Stimulated activated naive CD8-positive, alpha-beta T cell treated with anti-CD3 and anti-CD28 coated beads, Interleukin-15, amount 100 ng/mL, for 72 hours (primary cell): ENCODE data around the gene PPP1R13L.

Experiments
- ATAC-seq: fragments of 150-1000 bp; cut with Tn5 transposase; 2 replicates; pipeline ENCODE4 v1.10.0; 2021; ENCODE audit warnings: mild to moderate bottlenecking, moderate library complexity
- DNase-seq, 2 donors: peaks; one replicate each; pipeline ENCODE4 v3.0.0; 2021 to 2022
- H3K27ac Mint-ChIP-seq, 2 donors: one replicate each; pipeline ENCODE4 v1.8.0; 2022; ENCODE audit warnings: mild to moderate bottlenecking in 2 of 2, mixed read lengths in 2 of 2, moderate library complexity in 2 of 2
- H3K27me3 Mint-ChIP-seq: one replicate; pipeline ENCODE4 v1.8.0; 2022; ENCODE audit warnings: mixed read lengths
- H3K4me1 Mint-ChIP-seq: one replicate; pipeline ENCODE4 v1.8.0; 2022; ENCODE audit warnings: mild to moderate bottlenecking, mixed read lengths
- H3K4me3 Mint-ChIP-seq, 2 donors: one replicate each; pipeline ENCODE4 v1.8.0; 2022; ENCODE audit warnings: mild to moderate bottlenecking in 2 of 2, mixed read lengths in 2 of 2, moderate library complexity in 1 of 2
- H3K9me3 Mint-ChIP-seq, 2 donors: one replicate each; pipeline ENCODE4 v1.8.0; 2022; ENCODE audit warnings: mixed read lengths in 2 of 2

PPP1R13L gene

GRCh38 chr19:45403781-45404556, 900 bp downstream of the PPP1R13L start:
- no peak overlapping the region for H3K27ac Mint-ChIP-seq
- DNase-seq (peak; percentile 82 to 84), ATAC-seq (peak; percentile 41)

DNA sequence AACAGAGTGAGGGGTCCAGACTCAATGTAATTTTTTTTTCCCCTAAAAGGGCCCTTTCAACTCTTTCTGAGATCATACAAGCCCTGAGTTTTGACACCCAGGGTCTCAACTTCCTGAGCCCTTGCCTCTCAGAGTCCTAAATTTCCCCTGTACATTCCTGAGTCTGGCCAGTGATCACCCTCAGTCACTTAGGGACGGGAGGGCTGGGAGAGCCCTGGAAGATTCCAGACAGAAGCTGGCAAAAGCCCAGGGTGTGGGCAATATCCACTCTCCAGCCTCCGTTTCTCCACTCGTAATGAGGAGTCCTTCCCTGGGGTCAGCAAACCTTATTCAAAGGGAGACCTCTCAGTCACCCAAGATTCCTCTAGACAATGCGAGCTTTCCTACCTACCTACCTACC, 1.6 kb downstream of the PPP1R13L start:
- peaks cover 48% of the 10 kb centered on the region for H3K27me3 Mint-ChIP-seq
- no peak overlapping the region for H3K4me3 Mint-ChIP-seq
- ATAC-seq (no peak), DNase-seq (no peak)
- no peaks in the 10 kb centered on the region for H3K9me3 Mint-ChIP-seq
- H3K4me1 Mint-ChIP-seq: peaks cover 64% of the 10 kb centered on the region
- no peak overlapping the region for H3K27ac Mint-ChIP-seq

More at GRCh38 chr19:45403781-45404556, 900 bp downstream of the PPP1R13L start:
- peaks cover 64% of the 10 kb centered on the region for H3K4me1 Mint-ChIP-seq
- no peaks in the 10 kb centered on the region for H3K9me3 Mint-ChIP-seq
- H3K27me3 Mint-ChIP-seq: peaks cover 41% of the 10 kb centered on the region
- H3K4me3 Mint-ChIP-seq: peak overlapping the region; percentile 92 to 100

DNA sequence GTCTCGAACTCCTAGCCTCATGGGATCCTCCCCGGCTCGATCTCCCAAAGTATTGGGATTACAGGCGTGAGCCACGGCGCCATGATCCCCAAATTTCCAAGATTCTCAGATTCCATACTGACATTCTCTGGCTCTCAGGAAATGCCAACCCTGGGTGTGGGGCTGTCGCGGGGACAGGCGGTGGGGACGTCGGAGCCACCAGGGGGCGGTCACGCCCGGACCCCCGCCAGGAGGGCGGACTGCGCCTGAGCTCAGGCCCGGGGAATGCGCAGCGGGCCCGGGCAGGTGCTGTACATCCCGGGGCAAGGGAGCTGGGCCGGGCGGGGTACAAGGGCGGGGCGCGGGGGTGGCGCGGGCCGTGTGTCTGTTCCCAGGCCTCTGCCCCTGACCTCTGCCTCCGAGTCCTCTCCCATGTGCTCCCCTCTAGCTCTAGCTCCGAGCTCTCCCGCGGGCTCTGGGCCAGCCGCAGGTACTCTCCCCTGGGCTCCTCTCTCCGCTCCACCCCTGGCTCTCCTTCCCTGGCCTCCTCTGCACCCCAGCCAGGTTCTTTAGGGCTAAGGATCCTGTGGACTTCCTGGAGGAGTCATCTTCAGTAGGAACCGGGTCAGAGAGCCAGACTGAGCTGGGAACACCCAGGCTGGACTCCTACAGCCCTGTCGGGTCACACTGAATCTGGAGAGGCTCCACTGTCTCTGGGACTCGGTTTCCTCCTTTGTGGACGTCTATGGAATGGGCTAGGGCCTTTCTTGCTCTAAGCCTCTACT, 2.4 kb downstream of the PPP1R13L start:
- DNase-seq (peak; percentile 49 to 50), ATAC-seq (no peak)
- Mint-ChIP-seq H3K27me3 (peaks cover 56% of the 10 kb centered on the region), H3K4me3 (peak overlapping the region in 1 of 2 donors; percentile 21), H3K4me1 (peaks cover 62% of the 10 kb centered on the region), H3K9me3 (no peaks in the 10 kb centered on the region), H3K27ac (no peak overlapping the region)

- peaks cover 64% of the 10 kb centered on the region for H3K4me1 Mint-ChIP-seq
- ATAC-seq (no peak), DNase-seq (no peak)
- H3K27ac Mint-ChIP-seq: no peak overlapping the region
- peaks cover 62% of the 10 kb centered on the region for H3K27me3 Mint-ChIP-seq
- no peaks in the 10 kb centered on the region for H3K9me3 Mint-ChIP-seq
- no peak overlapping the region for H3K4me3 Mint-ChIP-seq
These were observed 3.1 kb downstream of the PPP1R13L start for GRCh38 chr19:45401815-45402214.

GRCh38 chr19:45400192-45400591, 4.7 kb downstream of the PPP1R13L start:
- H3K27me3 Mint-ChIP-seq: peaks cover 78% of the 10 kb centered on the region
- no peaks in the 10 kb centered on the region for H3K9me3 Mint-ChIP-seq
- ATAC-seq (no peak), DNase-seq (no peak)
- no peak overlapping the region for H3K4me3 Mint-ChIP-seq
- no peak overlapping the region for H3K27ac Mint-ChIP-seq
- H3K4me1 Mint-ChIP-seq: peaks cover 66% of the 10 kb centered on the region

DNA sequence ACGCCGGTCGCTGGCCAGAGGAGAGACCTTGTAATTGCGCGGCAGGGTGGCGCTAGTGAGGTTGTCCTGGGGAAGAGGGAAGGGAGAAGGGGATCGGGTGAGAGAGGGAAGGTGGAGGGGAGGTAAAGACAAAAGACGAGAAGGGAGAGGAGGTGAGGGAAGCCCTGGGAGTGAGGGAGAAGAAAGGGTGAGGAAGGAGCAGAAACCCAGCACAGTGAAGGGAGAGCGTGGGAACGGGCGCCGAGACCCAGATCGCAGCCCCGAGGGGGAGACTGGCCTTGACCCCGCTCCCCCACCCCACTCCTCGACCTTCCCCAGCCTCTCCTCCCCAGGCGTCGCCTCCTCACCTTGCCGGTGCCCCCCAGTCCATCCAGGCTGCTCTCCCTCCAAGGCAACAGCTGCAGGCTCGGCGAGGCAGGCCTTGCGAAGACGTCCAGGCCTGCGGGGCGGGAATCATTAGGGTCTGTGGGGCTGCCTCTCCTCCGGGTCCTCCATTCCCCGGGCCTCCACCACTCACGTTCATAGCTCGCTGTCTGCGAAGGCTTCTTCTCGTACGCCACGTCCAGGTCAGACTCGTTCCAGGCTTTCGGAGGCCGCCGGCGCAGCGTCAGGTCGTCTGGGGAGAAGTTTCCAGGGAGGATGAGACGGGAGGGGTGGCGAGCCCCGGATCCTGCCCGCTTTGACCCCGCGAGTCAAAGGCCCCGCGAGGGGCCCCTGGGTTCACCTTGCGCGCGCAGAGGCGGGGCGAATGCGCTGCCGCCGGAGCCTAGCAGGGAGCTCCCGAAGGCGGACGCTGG, 8.8 kb downstream of the PPP1R13L start:
- no peak overlapping the region for H3K4me3 Mint-ChIP-seq
- H3K4me1 Mint-ChIP-seq: peaks cover 34% of the 10 kb centered on the region
- DNase-seq: no peak
- ATAC-seq: no peak
- H3K9me3 Mint-ChIP-seq: no peaks in the 10 kb centered on the region
- H3K27me3 Mint-ChIP-seq: peaks cover 49% of the 10 kb centered on the region
- H3K27ac Mint-ChIP-seq: no peak overlapping the region

DNA sequence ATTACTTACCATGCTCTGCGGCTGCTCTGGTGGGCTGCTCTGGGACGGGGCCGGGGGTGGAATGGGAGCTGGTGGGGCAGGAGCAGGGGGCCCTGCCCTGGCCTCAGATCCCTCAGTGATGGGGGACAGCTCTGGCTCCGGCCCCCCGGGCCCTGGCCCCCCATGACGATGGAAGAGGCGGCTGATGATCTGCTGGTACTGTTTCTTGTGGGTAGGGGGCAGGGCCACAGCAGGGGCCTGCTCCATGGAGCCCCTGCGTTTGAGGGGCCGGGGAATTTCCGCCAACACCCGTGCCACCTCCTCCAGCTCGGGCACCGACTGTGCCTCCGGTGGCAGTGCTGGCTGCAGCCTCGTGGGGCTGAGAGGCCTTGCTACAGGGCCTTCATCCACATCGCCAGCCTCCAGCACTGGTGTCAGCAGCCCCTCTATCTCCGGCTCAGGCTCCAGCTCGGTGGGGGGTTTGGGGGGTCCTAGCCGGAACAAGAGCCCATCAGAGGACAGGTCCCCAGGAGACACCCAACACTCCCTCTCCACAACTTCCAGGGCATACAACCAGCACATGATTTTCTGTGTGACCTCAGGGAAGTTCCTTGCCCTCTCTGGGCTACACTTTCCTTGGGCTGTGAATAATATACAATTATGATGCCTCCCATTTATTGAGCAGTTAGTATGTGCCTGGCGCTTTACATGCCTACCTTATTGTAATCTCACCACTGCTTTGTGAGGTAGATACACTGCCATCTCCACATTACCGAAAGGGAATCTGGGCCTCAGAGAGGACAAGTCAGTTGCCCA, 12.8 kb downstream of the PPP1R13L start:
- ATAC-seq: no peak
- Mint-ChIP-seq H3K27ac (no peak overlapping the region), H3K4me1 (peaks cover 18% of the 10 kb centered on the region), H3K4me3 (no peak overlapping the region), H3K27me3 (peaks cover 25% of the 10 kb centered on the region), H3K9me3 (no peaks in the 10 kb centered on the region)
- no peak for DNase-seq

- Mint-ChIP-seq H3K9me3 (no peaks in the 10 kb centered on the region), H3K27me3 (peaks cover 25% of the 10 kb centered on the region), H3K27ac (no peak overlapping the region), H3K4me1 (peaks cover 11% of the 10 kb centered on the region), H3K4me3 (no peak overlapping the region)
- DNase-seq (no peak), ATAC-seq (no peak)
These were observed 13.5 kb downstream of the PPP1R13L start for GRCh38 chr19:45391346-45391745.

DNA sequence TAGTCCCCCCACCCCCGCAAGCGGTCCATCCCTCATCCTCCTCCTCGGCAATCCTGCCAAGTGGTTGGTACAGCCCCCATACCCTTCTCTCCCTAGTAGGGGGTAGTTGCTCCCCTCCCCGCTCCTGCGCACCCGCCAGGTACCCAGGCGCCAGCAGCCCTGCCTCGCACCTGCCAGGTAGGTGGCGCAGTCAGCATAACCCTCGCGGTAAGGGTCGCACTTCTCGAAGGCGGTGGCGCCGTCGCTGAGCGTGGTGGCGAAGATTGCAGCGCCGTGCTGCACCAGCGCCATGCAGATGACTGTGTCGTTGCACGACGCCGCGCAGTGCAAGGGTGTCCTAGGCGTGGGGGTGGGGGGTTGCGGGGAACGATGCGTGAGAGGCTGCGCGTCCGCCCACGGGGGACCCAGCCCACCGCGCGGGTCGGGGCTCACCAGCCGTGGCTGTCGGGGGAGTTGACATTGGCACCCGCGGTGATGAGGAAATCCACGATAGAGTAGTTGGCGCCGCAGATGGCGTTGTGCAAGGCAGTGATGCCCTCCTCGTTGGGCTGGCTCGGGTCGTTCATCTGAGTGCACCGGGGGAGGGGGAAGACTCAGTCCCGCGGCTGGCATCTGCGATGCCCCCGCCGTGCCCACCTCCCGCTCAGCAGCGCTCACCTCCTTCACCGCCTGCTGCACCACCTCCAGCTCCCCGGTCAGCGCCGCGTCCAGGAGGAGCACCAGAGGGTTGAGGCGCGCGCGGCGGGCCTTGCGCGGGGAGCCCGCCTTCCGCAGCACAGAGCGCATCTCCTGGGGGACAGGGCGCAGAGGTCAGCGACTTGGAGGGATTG, 19.3 kb downstream of the PPP1R13L start:
- H3K9me3 Mint-ChIP-seq: no peaks in the 10 kb centered on the region
- H3K27ac Mint-ChIP-seq: no peak overlapping the region
- DNase-seq (no peak), ATAC-seq (peak; percentile 35)
- peaks cover 11% of the 10 kb centered on the region for H3K4me1 Mint-ChIP-seq
- peaks cover 35% of the 10 kb centered on the region for H3K27me3 Mint-ChIP-seq
- no peak overlapping the region for H3K4me3 Mint-ChIP-seq

GRCh38 chr19:45382426-45382825, 22.4 kb downstream of the PPP1R13L start:
- DNase-seq: no peak
- H3K27me3 Mint-ChIP-seq: peaks cover 35% of the 10 kb centered on the region
- H3K4me1 Mint-ChIP-seq: peaks cover 11% of the 10 kb centered on the region
- H3K4me3 Mint-ChIP-seq: no peak overlapping the region
- no peaks in the 10 kb centered on the region for H3K9me3 Mint-ChIP-seq
- no peak for ATAC-seq
- H3K27ac Mint-ChIP-seq: no peak overlapping the region

GRCh38 chr19:45380107-45380506, 24.8 kb downstream of the PPP1R13L start:
- ATAC-seq (no peak), DNase-seq (no peak)
- Mint-ChIP-seq H3K9me3 (no peaks in the 10 kb centered on the region), H3K27ac (no peak overlapping the region), H3K27me3 (peaks cover 14% of the 10 kb centered on the region), H3K4me3 (no peak overlapping the region), H3K4me1 (peaks cover 2% of the 10 kb centered on the region)

DNA sequence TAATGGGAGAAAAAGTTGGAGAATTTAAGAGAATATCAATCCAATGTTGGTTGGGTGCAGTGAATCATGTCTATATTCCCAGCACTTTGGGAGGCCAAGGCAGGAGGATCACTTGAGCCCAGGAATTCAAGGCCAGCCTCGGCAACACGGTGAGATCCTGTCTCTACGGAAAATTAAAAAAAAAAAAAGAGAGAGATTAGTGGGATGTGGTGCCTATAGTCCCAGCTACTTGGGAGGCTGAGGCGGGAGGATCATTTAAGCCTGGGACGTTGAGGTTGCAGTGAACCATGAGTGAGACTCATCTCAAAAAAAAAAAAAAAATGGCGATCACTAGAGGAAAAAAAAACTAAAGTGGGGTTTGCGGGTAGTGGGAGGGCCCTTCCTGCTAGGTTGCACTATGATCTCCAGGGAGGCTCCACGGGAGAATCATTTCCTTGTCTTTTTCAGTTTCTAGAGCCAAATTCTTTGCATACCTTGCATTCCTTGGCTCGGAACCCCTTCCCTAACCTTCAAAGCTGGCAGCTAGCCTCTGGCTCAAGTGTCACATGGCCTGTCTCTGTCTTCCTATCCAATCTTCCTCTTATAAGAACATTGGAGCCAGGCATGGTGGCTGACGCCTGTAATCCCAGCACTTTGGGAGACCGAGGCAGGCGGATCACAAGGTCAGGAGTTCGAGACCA, 28.7 kb downstream of the PPP1R13L start:
- DNase-seq (no peak), ATAC-seq (no peak)
- H3K4me3 Mint-ChIP-seq: no peak overlapping the region
- H3K9me3 Mint-ChIP-seq: no peaks in the 10 kb centered on the region
- no peaks in the 10 kb centered on the region for H3K4me1 Mint-ChIP-seq
- H3K27me3 Mint-ChIP-seq: no peaks in the 10 kb centered on the region
- H3K27ac Mint-ChIP-seq: peak overlapping the region in 1 of 2 donors; percentile 14

GRCh38 chr19:45370410-45371204, 34.3 kb downstream of the PPP1R13L start, which contains the start of gene ERCC2:
ERCC2 (minus strand) TSS chr19:45370573; CDS start chr19:45370540, 33 bp downstream.
- peak within 1 kb of the TSS; percentile 96 to 98 for H3K27ac Mint-ChIP-seq
- H3K4me1 Mint-ChIP-seq: peaks cover 17% of the 10 kb centered on the region
- DNase-seq: peak; percentile 100
- H3K9me3 Mint-ChIP-seq: no peaks in the 10 kb centered on the region
- peak; percentile 99 for ATAC-seq
- no peaks in the 10 kb centered on the region for H3K27me3 Mint-ChIP-seq
- peak within 1 kb of the TSS; percentile 92 to 93 for H3K4me3 Mint-ChIP-seq
